ENCODE data around the gene HLF. TPM values are rescaled to one million over a fixed set of nuclear protein-coding genes. Genes with fewer than 3 reads are reported as not detected.

The HLF gene
- total RNA-seq, 4 donors from 2014 or later, result 137 to 176 (median 154) TPM

- no peaks in the 10 kb centered on the region for H3K9me3 ChIP-seq
- TF ChIP-seq POLR2AphosphoS5 (IDR thresholded peaks at IDR 0.05), result no peak
- TF ChIP-seq EP300 (IDR thresholded peaks at IDR 0.05), result no peak
- TF ChIP-seq POLR2A (IDR thresholded peaks at IDR 0.05; ENCODE audit: low read depth), result no peak
- TF ChIP-seq, protein P1, sequence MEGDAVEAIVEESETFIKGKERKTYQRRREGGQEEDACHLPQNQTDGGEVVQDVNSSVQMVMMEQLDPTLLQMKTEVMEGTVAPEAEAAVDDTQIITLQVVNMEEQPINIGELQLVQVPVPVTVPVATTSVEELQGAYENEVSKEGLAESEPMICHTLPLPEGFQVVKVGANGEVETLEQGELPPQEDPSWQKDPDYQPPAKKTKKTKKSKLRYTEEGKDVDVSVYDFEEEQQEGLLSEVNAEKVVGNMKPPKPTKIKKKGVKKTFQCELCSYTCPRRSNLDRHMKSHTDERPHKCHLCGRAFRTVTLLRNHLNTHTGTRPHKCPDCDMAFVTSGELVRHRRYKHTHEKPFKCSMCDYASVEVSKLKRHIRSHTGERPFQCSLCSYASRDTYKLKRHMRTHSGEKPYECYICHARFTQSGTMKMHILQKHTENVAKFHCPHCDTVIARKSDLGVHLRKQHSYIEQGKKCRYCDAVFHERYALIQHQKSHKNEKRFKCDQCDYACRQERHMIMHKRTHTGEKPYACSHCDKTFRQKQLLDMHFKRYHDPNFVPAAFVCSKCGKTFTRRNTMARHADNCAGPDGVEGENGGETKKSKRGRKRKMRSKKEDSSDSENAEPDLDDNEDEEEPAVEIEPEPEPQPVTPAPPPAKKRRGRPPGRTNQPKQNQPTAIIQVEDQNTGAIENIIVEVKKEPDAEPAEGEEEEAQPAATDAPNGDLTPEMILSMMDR (IDR thresholded peaks at IDR 0.05), result no peak
- WGBS, result 77% methylated on average over 5 of the region's 5 CpGs
- H3K27me3 ChIP-seq, result no peaks in the 10 kb centered on the region
- intact Hi-C loops (cut with DNase I), result no loop called here
- peaks cover 0 to 18% (median 0%) of the 10 kb centered on the region in 4 donors for H3K36me3 ChIP-seq
- H3K27ac ChIP-seq (replicated peaks in 1 of 4), result peak overlapping the region; percentile 58 to 99 (median 95)
- no peak for DNase-seq (ENCODE audit: extremely low spot score)
- no peak overlapping the region for H3K4me3 ChIP-seq
- H3K4me1 ChIP-seq, result peaks cover 66 to 82% (median 80%) of the 10 kb centered on the region in 4 donors
These were observed 25.8 kb downstream of the HLF start for GRCh38 chr17:55290492-55291113.

GRCh38 chr17:55291114-55291507 is 26.4 kb downstream of the HLF start:
- WGBS, result 94% methylated on average over 1 of the region's 1 CpG
- Histone ChIP-seq H3K4me3 (no peak overlapping the region), H3K36me3 (peaks cover 0 to 18% (median 0%) of the 10 kb centered on the region in 4 donors), H3K4me1 (peaks cover 64 to 83% (median 80%) of the 10 kb centered on the region in 4 donors), H3K27me3 (no peaks in the 10 kb centered on the region), H3K9me3 (no peaks in the 10 kb centered on the region), H3K27ac (replicated peaks in 1 of 4) (peak overlapping the region; percentile 58 to 99 (median 95))
- no peak for DNase-seq (ENCODE audit: extremely low spot score)
- intact Hi-C loops (cut with DNase I), result no loop called here
- TF ChIP-seq POLR2A (IDR thresholded peaks at IDR 0.05; ENCODE audit: low read depth), result no peak
- TF ChIP-seq EP300 (IDR thresholded peaks at IDR 0.05), result no peak
- no peak for TF ChIP-seq POLR2AphosphoS5 (IDR thresholded peaks at IDR 0.05)
- TF ChIP-seq, protein P1 (IDR thresholded peaks at IDR 0.05), result no peak

DNA sequence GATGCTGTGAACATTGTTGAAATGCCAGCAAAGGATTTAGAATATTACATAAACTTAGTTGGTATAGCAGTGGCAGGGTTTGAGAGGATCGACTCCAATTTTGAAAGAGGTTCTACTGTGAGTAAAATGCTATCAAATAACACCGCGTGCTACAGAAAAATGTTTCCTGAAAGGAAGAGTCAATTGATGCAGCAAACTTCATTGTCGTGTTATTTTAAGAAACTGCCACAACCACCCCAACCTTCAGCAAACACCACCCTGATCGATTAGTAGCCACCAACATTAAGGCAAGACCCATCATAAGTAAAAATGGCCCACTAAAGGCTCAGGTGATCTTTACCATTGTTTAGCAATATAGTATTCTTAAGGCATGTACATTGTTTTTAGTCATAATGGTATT is 27.3 kb downstream of the HLF start:
- WGBS, result 85% methylated on average over 5 of the region's 5 CpGs
- intact Hi-C loops (cut with DNase I), result no loop called here
- peak overlapping the region; percentile 7 to 99 (median 95) for H3K27ac ChIP-seq (replicated peaks in 1 of 4)
- H3K27me3 ChIP-seq, result no peaks in the 10 kb centered on the region
- no peak overlapping the region for H3K4me3 ChIP-seq
- TF ChIP-seq POLR2AphosphoS5 (IDR thresholded peaks at IDR 0.05), result no peak
- TF ChIP-seq EP300 (IDR thresholded peaks at IDR 0.05), result no peak
- TF ChIP-seq, protein P1 (IDR thresholded peaks at IDR 0.05), result no peak
- TF ChIP-seq POLR2A (IDR thresholded peaks at IDR 0.05; ENCODE audit: low read depth), result no peak
- H3K9me3 ChIP-seq, result no peaks in the 10 kb centered on the region
- DNase-seq (ENCODE audit: extremely low spot score), result no peak
- peaks cover 0 to 18% (median 0%) of the 10 kb centered on the region in 4 donors for H3K36me3 ChIP-seq
- peaks cover 54 to 83% (median 78%) of the 10 kb centered on the region in 4 donors for H3K4me1 ChIP-seq

DNA sequence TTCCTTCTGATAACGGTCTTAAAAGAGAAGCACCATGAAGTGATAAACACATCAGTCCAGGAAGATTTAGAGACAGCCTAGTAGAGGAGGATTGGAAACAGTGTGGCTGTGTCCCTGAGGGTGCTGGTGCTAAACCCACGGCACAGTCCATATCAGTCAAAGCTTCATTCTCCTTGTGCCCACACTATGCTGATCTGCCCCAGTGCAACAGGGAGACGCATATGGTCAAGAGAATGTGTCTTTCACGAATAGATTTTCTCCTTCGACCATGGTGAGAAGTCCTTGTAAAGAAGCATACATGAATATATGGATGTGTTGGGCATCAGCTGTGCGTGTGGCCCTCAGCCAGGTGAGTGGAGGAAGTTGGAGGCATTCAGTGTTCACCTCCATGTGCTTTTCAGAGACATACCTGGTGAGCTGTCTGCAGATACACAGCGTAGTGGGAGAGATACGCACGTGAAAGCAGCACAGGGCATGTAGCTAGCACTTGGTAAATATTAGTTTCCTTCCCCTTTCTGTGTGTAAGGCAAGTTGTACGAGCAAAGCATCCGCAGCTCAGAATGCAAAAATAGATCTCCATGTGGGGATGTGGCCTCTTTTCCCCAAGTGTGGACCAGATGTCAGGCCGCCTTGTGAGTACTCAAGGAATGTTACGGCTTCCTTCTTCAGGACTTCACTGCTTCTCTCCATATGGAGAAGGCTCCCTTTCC is 29.4 kb downstream of the HLF start:
- Histone ChIP-seq H3K36me3 (peaks cover 0 to 32% (median 2%) of the 10 kb centered on the region in 4 donors), H3K9me3 (no peaks in the 10 kb centered on the region), H3K27me3 (no peaks in the 10 kb centered on the region), H3K4me3 (no peak overlapping the region), H3K4me1 (peaks cover 35 to 71% (median 58%) of the 10 kb centered on the region in 4 donors), H3K27ac (replicated peaks in 1 of 4) (peak overlapping the region; percentile 77 to 99 (median 95))
- no peak for DNase-seq (ENCODE audit: extremely low spot score)
- TF ChIP-seq POLR2AphosphoS5 (IDR thresholded peaks at IDR 0.05), result no peak
- no peak for TF ChIP-seq POLR2A (IDR thresholded peaks at IDR 0.05; ENCODE audit: low read depth)
- TF ChIP-seq, protein P1 (IDR thresholded peaks at IDR 0.05), result no peak
- TF ChIP-seq EP300 (IDR thresholded peaks at IDR 0.05), result no peak
- 63% methylated on average over 13 of the region's 13 CpGs for WGBS
- intact Hi-C loops (cut with DNase I), result no loop called here
